GM12864 (cell line): ENCODE data around the gene ATP8B4.

Experiments
- DNase-seq: peaks from one replicate; pipeline ENCODE4 v3.0.0-alpha.2; 2011; ENCODE audit warnings: low read depth
- H3K4me3 ChIP-seq: 2 replicates; pipeline ENCODE4 v1.5.1; 2011; ENCODE audit warnings: mild to moderate bottlenecking, low read depth, low read length, control low read depth
- TF ChIP-seq, protein P1 (sequence below): IDR thresholded peaks from 2 replicates; pipeline ENCODE4 v1.5.1; 2011; ENCODE audit warnings: low read depth, mild to moderate bottlenecking, moderate library complexity, low read length, control low read depth, inconsistent platforms; ENCODE audit errors: missing control alignments

The ATP8B4 gene

DNA sequence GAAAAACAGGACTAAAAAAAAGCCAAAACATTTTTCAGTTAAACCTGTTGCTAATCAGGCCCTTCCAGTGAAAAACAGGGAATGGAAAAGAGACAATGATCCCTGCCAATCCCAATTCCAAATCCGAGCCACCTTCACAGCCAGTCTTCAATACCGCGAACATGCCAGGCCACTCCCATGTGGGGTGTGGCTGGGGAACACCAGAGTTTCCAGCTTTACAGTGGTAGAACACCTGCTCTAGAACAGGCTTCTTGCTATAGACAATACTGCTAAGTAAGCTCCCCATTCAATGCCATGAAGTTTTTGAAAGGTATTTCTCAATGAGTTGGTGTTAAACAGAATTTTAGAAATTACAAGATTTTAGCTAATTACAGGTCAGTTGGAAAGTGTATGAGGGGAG, 228.3 kb downstream of the ATP8B4 start:
- DNase-seq: no peak
- H3K4me3 ChIP-seq: no peak overlapping the region
- TF ChIP-seq, protein P1, sequence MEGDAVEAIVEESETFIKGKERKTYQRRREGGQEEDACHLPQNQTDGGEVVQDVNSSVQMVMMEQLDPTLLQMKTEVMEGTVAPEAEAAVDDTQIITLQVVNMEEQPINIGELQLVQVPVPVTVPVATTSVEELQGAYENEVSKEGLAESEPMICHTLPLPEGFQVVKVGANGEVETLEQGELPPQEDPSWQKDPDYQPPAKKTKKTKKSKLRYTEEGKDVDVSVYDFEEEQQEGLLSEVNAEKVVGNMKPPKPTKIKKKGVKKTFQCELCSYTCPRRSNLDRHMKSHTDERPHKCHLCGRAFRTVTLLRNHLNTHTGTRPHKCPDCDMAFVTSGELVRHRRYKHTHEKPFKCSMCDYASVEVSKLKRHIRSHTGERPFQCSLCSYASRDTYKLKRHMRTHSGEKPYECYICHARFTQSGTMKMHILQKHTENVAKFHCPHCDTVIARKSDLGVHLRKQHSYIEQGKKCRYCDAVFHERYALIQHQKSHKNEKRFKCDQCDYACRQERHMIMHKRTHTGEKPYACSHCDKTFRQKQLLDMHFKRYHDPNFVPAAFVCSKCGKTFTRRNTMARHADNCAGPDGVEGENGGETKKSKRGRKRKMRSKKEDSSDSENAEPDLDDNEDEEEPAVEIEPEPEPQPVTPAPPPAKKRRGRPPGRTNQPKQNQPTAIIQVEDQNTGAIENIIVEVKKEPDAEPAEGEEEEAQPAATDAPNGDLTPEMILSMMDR: no peak

GRCh38 chr15:49889536-49889935, 229.5 kb downstream of the ATP8B4 start:
- DNase-seq: no peak
- H3K4me3 ChIP-seq: no peak overlapping the region
- TF ChIP-seq, protein P1: no peak

DNA sequence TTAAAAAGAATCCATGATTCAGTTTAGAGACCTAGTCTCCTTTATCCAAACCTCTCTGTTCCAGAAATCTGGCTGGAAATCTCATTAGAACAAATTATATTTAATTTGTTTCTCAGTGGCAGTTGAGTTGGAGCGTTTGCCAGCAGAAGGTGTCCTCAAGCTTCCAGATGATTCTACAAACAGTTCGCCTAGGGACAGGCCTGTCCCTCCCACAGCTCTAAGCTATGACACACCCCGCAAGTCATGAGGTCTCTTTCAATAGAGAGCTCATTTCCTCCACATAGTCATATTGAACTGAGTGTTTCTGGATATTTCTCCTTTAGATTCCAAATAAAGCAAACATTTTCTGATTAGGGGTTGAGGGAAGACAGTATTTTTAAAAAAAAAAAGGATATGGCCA, 230.3 kb downstream of the ATP8B4 start:
- TF ChIP-seq, protein P1: no peak
- no peak for DNase-seq
- no peak overlapping the region for H3K4me3 ChIP-seq

DNA sequence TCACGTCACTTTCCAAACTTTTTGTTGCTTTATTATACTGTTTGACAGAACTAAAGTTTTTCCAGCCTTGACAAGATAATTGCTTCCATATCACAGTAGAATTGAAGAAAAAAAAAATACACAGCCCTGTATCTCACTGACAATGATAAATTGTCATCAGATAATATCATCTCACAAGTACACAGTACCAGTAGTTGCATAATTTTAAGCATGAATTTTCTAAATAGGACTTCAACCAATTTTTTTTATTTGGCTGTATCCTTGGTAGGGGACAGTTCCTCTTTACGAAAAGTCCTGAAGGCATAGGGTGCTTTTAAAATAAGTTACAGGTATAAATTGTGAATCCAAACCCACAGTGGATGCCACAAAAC, 230.7 kb downstream of the ATP8B4 start:
- no peak overlapping the region for H3K4me3 ChIP-seq
- DNase-seq: no peak
- TF ChIP-seq, protein P1: no peak

- TF ChIP-seq, protein P1: no peak
- no peak overlapping the region for H3K4me3 ChIP-seq
- DNase-seq: no peak
These were observed 231.2 kb downstream of the ATP8B4 start for GRCh38 chr15:49887659-49888322.

- no peak overlapping the region for H3K4me3 ChIP-seq
- no peak for DNase-seq
- TF ChIP-seq, protein P1: no peak
These were observed 235.9 kb downstream of the ATP8B4 start for GRCh38 chr15:49883121-49883520.

DNA sequence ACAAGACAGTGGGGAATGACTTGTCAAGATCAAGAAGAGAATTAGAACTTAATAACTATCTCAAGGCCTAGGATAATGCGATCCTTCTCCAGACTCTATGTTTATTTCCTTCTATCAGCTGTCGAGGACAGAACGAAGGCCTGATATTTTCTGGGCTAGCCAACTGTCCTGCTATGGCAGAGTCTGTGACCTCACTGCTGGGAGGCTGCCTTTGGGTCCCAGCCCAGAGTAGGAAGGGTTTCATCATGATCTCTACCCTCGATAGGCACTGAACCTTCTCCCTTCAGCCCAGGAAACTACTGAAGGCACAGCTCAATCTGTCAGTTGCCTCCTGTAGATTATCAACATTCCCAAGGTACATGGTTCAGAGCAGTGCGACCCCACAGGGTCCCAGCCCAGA, 237.2 kb downstream of the ATP8B4 start:
- no peak for DNase-seq
- H3K4me3 ChIP-seq: no peak overlapping the region
- TF ChIP-seq, protein P1: no peak
